Ovary (tissue), 9 donors: ENCODE results near the gene RAB17. TPM values are rescaled to one million over a fixed set of nuclear protein-coding genes. Genes with fewer than 3 reads are reported as not detected.

Experiments
- DNase-seq, 5 donors: peaks; one replicate each; pipeline ENCODE4 v3.0.0-alpha.2; 2019 to 2020
- H3K27ac ChIP-seq, 2 donors: fragments of 200-600 bp; one replicate each; pipeline versions ENCODE4 v1.5.1 to v1.8.0; 2019 to 2022
- H3K27me3 ChIP-seq: fragments of 200-600 bp; one replicate; pipeline ENCODE4 v1.8.0; 2022
- H3K36me3 ChIP-seq: fragments of 200-600 bp; sonication (generic); one replicate; pipeline ENCODE4 v1.5.1; 2019
- H3K4me1 ChIP-seq: one replicate; pipeline ENCODE4 v1.8.1; 2013; ENCODE audit warnings: mild to moderate bottlenecking, moderate library complexity; ENCODE audit not compliant: insufficient read depth
- H3K4me3 ChIP-seq: fragments of 200-600 bp; sonication (generic); one replicate; pipeline ENCODE4 v1.5.1; 2017
- H3K9me3 ChIP-seq, 2 donors: fragments of 200-600 bp in 1 of 2; sonication (generic) in 1 of 2; one replicate each; pipeline versions ENCODE4 v1.5.1 to v1.8.1; 2013 to 2019; ENCODE audit warnings: mild to moderate bottlenecking in 1 of 2, moderate library complexity in 1 of 2
- EP300 ChIP-seq: sonication (generic); formaldehyde crosslinking; IDR thresholded peaks from one replicate; pipeline ENCODE4 v1.6.1; 2017; ENCODE audit warnings: antibody characterized with exemption
- POLR2A ChIP-seq: fragments of 450-650 bp; IDR thresholded peaks from one replicate; pipeline ENCODE4 v1.6.1; 2017; ENCODE audit warnings: antibody characterized with exemption, mild to moderate bottlenecking, moderate library complexity
- WGBS, 3 donors: extraction: QIAGEN DNeasy Blood & Tissue Kit in 1 of 3; methylation state at CpG; one replicate each; pipeline versions ENCODE4 v1.1.5 to v1.1.7; 2013 to 2017; 5-methylcytosine and 5-hydroxymethylcytosine counted together
- intact Hi-C, 4 donors: fragments of 100-400 bp; cut with DNase I; formaldehyde crosslinking; loops; one replicate each; pipeline versions ENCODE4 v1.11.0 to v1.15.1; 2022 to 2023
- polyA plus RNA-seq, 2 donors: library from polyadenylated mRNA; stranded (reverse); fragments of 200-250 nt in 1 of 2; fragments of 350-450 nt in 1 of 2; fragmentation: Illumina TruSeq in 1 of 2; extraction: RNeasy Lipid Tissue Mini Kit (QIAGEN cat#74804) in 1 of 2; gene quantifications; one replicate each; pipeline ENCODE4 v1.2.3, GENCODE V29; 2013 to 2014
- total RNA-seq, 7 donors: library from RNA; depleted of rRNA in 2 of 7; stranded (reverse); fragments of >200 nt in 2 of 7; fragmentation: NEBNext Ultra II Directional in 3 of 7; extraction: Animal tissue kit (Norgen Biotek cat#: 25700) in 3 of 7; gene quantifications; one replicate each; pipeline versions ENCODE4 v1.1.0 to v1.2.4, GENCODE V29; 2016 to 2023
- TF ChIP-seq, protein P1 (sequence below), 3 donors: fragments of 450-650 bp in 2 of 3; fragments of 200-600 bp in 1 of 3; IDR thresholded peaks; one replicate each; pipeline versions ENCODE4 v1.5.1 to v1.8.0; 2016 to 2022; ENCODE audit warnings: antibody characterized with exemption in 3 of 3, mild to moderate bottlenecking in 1 of 3
- donor health status: DM: no; HTN: no; CAD: no; lungs with moderate emphysema.
- donor health status: DM: no; HTN: no; CAD: no.
- donor health status: Bipolar disorder and iron deficiency.
- donor health status: DM: yes; HTN: yes; CAD: no.
- donor health status: DM: no; HTN: no; CAD: no.
- donor health status: DM: yes; HTN: yes; CAD: no.

RAB17 gene
- total and polyA plus RNA-seq, 9 donors = 0.38 to 19.3 (median 4.3) TPM

DNA sequence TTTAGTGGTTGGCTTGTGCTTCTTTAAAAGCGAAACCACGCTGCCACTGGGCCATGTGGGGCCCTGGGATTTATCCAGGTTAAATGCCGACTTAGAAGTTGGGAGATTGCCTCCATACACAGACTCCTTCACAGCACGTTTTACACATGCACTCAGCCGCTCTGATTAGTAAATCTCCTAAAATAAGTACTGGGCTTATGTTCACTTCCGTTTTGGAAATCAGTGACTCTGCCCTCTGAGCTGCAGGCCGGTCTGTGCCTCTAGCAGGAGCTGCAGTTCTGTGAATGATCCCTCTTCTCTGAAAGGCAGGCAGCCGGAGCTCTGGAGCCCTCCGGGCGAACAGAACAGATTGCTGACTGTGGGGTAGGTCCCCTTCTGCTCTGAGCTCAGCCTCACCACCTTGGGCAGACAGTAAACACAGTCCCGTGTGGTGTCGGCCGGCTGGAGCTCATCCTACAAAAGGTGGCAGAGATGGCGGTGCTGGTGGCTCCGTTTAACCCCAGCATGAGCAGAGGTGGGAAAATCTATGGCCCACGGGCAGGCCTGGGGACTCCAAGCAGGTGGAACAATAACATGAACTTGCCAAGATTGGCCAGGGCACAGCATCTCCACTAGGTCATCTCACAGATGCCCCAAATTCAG, 9.8 kb upstream of the RAB17 start:
- intact Hi-C loops = loop anchor here in 1 of 4 donors (5.0 kb wide), 1 partner anchor 142 kb away; no protein-coding TSS in a partner anchor
- TF ChIP-seq, protein P1, sequence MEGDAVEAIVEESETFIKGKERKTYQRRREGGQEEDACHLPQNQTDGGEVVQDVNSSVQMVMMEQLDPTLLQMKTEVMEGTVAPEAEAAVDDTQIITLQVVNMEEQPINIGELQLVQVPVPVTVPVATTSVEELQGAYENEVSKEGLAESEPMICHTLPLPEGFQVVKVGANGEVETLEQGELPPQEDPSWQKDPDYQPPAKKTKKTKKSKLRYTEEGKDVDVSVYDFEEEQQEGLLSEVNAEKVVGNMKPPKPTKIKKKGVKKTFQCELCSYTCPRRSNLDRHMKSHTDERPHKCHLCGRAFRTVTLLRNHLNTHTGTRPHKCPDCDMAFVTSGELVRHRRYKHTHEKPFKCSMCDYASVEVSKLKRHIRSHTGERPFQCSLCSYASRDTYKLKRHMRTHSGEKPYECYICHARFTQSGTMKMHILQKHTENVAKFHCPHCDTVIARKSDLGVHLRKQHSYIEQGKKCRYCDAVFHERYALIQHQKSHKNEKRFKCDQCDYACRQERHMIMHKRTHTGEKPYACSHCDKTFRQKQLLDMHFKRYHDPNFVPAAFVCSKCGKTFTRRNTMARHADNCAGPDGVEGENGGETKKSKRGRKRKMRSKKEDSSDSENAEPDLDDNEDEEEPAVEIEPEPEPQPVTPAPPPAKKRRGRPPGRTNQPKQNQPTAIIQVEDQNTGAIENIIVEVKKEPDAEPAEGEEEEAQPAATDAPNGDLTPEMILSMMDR (IDR thresholded peaks at IDR 0.05) = peak in 2 of 3 donors; percentile 5 to 42
- no peak for TF ChIP-seq EP300
- Histone ChIP-seq H3K36me3 (no peaks in the 10 kb centered on the region), H3K27me3 (no peaks in the 10 kb centered on the region), H3K27ac (peak overlapping the region in 1 of 2 donors; percentile 83), H3K4me3 (peak overlapping the region; percentile 21), H3K4me1 (no peaks in the 10 kb centered on the region), H3K9me3 (no peaks in the 10 kb centered on the region)
- 15 to 24% (median 22%) methylated on average over 16 of the region's 16 CpGs for WGBS, 3 donors
- DNase-seq = peak; percentile 62 to 73 (median 68)

DNA sequence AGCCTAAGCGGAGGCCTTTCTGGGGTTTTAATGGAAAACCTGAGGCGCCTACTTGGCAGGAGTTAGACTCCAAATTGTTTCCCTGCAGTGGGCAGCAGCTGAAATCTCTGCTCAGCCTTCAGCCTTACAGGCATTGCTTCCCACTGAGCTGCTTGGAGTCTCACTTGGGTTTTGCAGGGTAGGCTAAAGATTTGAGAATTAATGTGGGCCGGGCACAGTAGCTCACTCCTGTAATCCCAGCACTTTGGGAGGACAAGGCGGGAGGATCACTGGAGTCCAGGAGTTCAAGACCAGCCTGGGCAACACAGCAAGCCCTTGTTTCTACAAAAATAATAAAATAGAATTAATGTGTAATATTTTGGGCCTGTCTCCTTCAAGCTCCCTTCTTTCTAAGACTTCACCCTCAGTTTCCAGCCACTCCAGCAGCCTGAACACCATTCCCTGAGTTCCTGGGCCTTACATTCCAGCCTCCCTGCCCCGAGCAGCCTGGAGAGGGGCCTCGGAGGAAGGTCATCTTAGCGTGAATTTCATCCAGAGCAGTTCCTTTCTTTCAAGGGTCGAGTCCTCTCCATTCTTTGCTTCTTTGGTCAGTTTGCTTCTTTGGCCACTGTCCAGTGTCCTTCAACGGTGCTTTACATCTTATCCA, 9.1 kb upstream of the RAB17 start:
- 49 to 55% (median 53%) methylated on average over 9 of the region's 9 CpGs for WGBS, 3 donors
- H3K9me3 ChIP-seq = no peaks in the 10 kb centered on the region
- TF ChIP-seq EP300 = no peak
- TF ChIP-seq, protein P1 (IDR thresholded peaks at IDR 0.05) = no peak
- no peak for TF ChIP-seq POLR2A
- H3K4me3 ChIP-seq = peak overlapping the region; percentile 21
- no peaks in the 10 kb centered on the region for H3K27me3 ChIP-seq
- intact Hi-C loops = loop anchor here in 1 of 4 donors (5.0 kb wide), 1 partner anchor 143 kb away; no protein-coding TSS in a partner anchor
- DNase-seq = peak in 2 of 5 donors; percentile 12 to 19
- H3K27ac ChIP-seq = peak overlapping the region in 1 of 2 donors; percentile 83
- H3K4me1 ChIP-seq = no peaks in the 10 kb centered on the region
- no peaks in the 10 kb centered on the region for H3K36me3 ChIP-seq

GRCh38 chr2:237598468-237599208, 8.1 kb upstream of the RAB17 start:
- Histone ChIP-seq H3K4me1 (no peaks in the 10 kb centered on the region), H3K9me3 (no peaks in the 10 kb centered on the region), H3K4me3 (no peak overlapping the region), H3K27me3 (no peaks in the 10 kb centered on the region), H3K27ac (no peak overlapping the region), H3K36me3 (no peaks in the 10 kb centered on the region)
- TF ChIP-seq POLR2A (no peak), EP300 (no peak)
- TF ChIP-seq, protein P1 (IDR thresholded peaks at IDR 0.05) = no peak
- intact Hi-C loops = no loop called here
- DNase-seq = peak in 1 of 5 donors; percentile 16
- 89 to 96% (median 94%) methylated on average over 14 of the region's 14 CpGs for WGBS, 3 donors
